ENCODE results near the gene KLK1.

DNA sequence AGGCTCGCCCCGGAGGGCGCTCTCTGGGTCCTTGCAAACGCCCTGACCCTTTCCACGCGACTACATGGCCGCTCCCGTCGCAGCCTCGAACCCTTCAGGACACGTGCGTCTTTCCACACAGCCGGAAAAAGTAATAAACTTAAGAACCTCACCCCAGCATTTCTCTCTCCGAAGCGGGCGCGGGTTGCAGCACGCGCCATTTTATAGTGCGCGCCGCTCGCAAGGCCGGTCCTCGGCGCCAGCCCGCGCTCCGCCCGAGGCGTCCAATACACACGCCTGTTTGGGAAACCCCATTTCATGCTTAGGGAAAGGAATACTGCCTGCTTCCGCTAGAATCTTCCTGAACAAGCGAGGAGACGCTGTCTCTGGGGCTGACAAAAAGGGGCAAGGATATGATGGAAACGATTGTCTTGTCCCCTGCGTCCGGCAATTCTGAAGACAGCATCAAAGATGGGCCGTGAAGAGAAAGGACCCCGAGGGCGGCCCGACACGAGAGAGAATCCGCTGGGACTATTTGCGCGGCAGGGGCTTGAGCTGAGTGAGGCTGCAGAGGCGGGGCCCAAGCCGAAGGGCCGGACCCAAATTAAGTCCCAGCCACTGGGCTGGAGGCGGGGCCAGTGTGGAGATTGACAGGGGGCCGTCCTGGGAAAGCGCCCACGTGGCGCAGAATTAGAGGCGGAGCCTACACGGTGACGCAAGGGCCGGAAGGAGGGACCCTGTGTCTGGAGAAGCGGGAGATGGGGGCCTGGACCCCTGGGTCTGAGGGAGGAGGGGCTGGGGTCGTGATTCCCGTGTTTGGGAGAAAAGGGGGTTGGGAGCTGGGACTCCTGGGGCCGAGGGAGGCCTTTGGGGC lies 18.9 kb downstream of the KLK1 start:
- TF ChIP-seq POLR2A (IDR thresholded peaks at IDR 0.05), result peak; percentile 56 to 62
- TF ChIP-seq, protein P1, sequence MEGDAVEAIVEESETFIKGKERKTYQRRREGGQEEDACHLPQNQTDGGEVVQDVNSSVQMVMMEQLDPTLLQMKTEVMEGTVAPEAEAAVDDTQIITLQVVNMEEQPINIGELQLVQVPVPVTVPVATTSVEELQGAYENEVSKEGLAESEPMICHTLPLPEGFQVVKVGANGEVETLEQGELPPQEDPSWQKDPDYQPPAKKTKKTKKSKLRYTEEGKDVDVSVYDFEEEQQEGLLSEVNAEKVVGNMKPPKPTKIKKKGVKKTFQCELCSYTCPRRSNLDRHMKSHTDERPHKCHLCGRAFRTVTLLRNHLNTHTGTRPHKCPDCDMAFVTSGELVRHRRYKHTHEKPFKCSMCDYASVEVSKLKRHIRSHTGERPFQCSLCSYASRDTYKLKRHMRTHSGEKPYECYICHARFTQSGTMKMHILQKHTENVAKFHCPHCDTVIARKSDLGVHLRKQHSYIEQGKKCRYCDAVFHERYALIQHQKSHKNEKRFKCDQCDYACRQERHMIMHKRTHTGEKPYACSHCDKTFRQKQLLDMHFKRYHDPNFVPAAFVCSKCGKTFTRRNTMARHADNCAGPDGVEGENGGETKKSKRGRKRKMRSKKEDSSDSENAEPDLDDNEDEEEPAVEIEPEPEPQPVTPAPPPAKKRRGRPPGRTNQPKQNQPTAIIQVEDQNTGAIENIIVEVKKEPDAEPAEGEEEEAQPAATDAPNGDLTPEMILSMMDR (IDR thresholded peaks at IDR 0.05), result no peak
- peak in 1 of 4 donors; percentile 8 for TF ChIP-seq EP300 (IDR thresholded peaks at IDR 0.05)
- TF ChIP-seq POLR2AphosphoS5 (IDR thresholded peaks at IDR 0.05), result peak; percentile 13 to 89 (median 71)
